Neural progenitor cell (in vitro differentiated cells): ENCODE results near the gene PRG3.

Experiments used
- CTCF ChIP-seq: fragments of 200-600 bp; sonication (generic); IDR thresholded peaks from 2 replicates; pipeline ENCODE4 v1.5.1; 2017; ENCODE audit warnings: antibody characterized with exemption, mild to moderate bottlenecking
- EZH2 ChIP-seq: fragments of 200-600 bp; sonication (generic); IDR thresholded peaks from 2 replicates; pipeline ENCODE4 v1.6.1; 2017; ENCODE audit warnings: antibody characterized with exemption, mild to moderate bottlenecking, moderate library complexity
- EZH2phosphoT487 ChIP-seq: fragments of 200-600 bp; sonication (generic); IDR thresholded peaks from 2 replicates; pipeline ENCODE4 v1.6.1; 2017; ENCODE audit warnings: antibody characterized with exemption

- TF ChIP-seq CTCF (no peak), EZH2 (no peak), EZH2phosphoT487 (no peak)
These were observed 6.0 kb downstream of the PRG3 start for GRCh38 chr11:57374966-57375365.
